ENCODE results near the gene ANXA8. TPM values are rescaled to one million over a fixed set of nuclear protein-coding genes. Genes with fewer than 3 reads are reported as not detected.
"Not testable (repeated sequence)": the region's sequence is repeated elsewhere in the genome, so short reads cannot be mapped to it uniquely, and the experiment has no call there.

The ANXA8 gene
- total RNA-seq, 4 donors from 2014 or later: not detected

- WGBS: 78% methylated on average over 3 of the region's 6 CpGs
- Histone ChIP-seq H3K27me3 (no peaks in the 10 kb centered on the region), H3K36me3 (no peaks in the 10 kb centered on the region), H3K4me1 (no peaks in the 10 kb centered on the region), H3K27ac (replicated peaks in 1 of 4) (no peak overlapping the region), H3K9me3 (no peaks in the 10 kb centered on the region), H3K4me3 (no peak overlapping the region)
- DNase-seq (ENCODE audit: extremely low spot score): peak; percentile 89
- no peak for TF ChIP-seq POLR2A (IDR thresholded peaks at IDR 0.05; ENCODE audit: low read depth)
- TF ChIP-seq EP300 (IDR thresholded peaks at IDR 0.05): no peak
- no peak for TF ChIP-seq POLR2AphosphoS5 (IDR thresholded peaks at IDR 0.05)
- TF ChIP-seq CTCF (IDR thresholded peaks at IDR 0.05): no peak
- intact Hi-C loops (cut with DNase I): loop anchor here (5.0 kb wide), 1 partner anchor 55 kb away; no protein-coding TSS in a partner anchor
Observed at GRCh38 chr10:47456794-47457527, 27.0 kb downstream of the ANXA8 start.

GRCh38 chr10:47456079-47456785 is 27.7 kb downstream of the ANXA8 start:
- 79% methylated on average over 6 of the region's 8 CpGs for WGBS
- intact Hi-C loops (cut with DNase I): loop anchor here (5.0 kb wide), 1 partner anchor 54 kb away; no protein-coding TSS in a partner anchor
- Histone ChIP-seq H3K27ac (replicated peaks in 1 of 4) (no peak overlapping the region), H3K4me1 (no peaks in the 10 kb centered on the region), H3K4me3 (no peak overlapping the region), H3K9me3 (no peaks in the 10 kb centered on the region), H3K36me3 (no peaks in the 10 kb centered on the region), H3K27me3 (no peaks in the 10 kb centered on the region)
- DNase-seq (ENCODE audit: extremely low spot score): peak; percentile 89
- no peak for TF ChIP-seq POLR2AphosphoS5 (IDR thresholded peaks at IDR 0.05)
- TF ChIP-seq EP300 (IDR thresholded peaks at IDR 0.05): no peak
- no peak for TF ChIP-seq CTCF (IDR thresholded peaks at IDR 0.05)
- no peak for TF ChIP-seq POLR2A (IDR thresholded peaks at IDR 0.05; ENCODE audit: low read depth)

- DNase-seq (ENCODE audit: extremely low spot score): peak; percentile 80
- not testable (repeated sequence) for H3K36me3 ChIP-seq; H3K4me1 ChIP-seq; H3K27me3 ChIP-seq; H3K9me3 ChIP-seq; H3K27ac ChIP-seq (replicated peaks in 1 of 4); H3K4me3 ChIP-seq
- 85% methylated on average over 9 of the region's 9 CpGs for WGBS
- intact Hi-C loops (cut with DNase I): loop anchor here (5.0 kb wide), 1 partner anchor 53 kb away; no protein-coding TSS in a partner anchor
Observed at GRCh38 chr10:47455350-47456078, 28.4 kb downstream of the ANXA8 start.

- Histone ChIP-seq H3K9me3 (no peaks in the 10 kb centered on the region), H3K4me3 (no peak overlapping the region), H3K36me3 (no peaks in the 10 kb centered on the region), H3K27ac (replicated peaks in 1 of 4) (no peak overlapping the region), H3K27me3 (no peaks in the 10 kb centered on the region), H3K4me1 (no peaks in the 10 kb centered on the region)
- TF ChIP-seq EP300 (IDR thresholded peaks at IDR 0.05): no peak
- TF ChIP-seq POLR2A (IDR thresholded peaks at IDR 0.05; ENCODE audit: low read depth): no peak
- no peak for TF ChIP-seq POLR2AphosphoS5 (IDR thresholded peaks at IDR 0.05)
- TF ChIP-seq CTCF (IDR thresholded peaks at IDR 0.05): no peak
- intact Hi-C loops (cut with DNase I): loop anchor here (5.0 kb wide), 1 partner anchor 52 kb away; no protein-coding TSS in a partner anchor
- no peak for DNase-seq (ENCODE audit: extremely low spot score)
- WGBS: 84% methylated on average over 3 of the region's 3 CpGs
Observed at GRCh38 chr10:47454780-47455058, 29.2 kb downstream of the ANXA8 start.

Measured in esophagus muscularis mucosa (tissue), 4 donors.